IMR-90 (cell line): ENCODE results near the gene TJP1. TPM values are rescaled to one million over a fixed set of nuclear protein-coding genes. Genes with fewer than 3 reads are reported as not detected.

ENCODE experiments used
- ATAC-seq: fragments of 200-7000 bp; cut with Tn5 transposase; 2 replicates; pipeline ENCODE4 v1.9.1; 2020; ENCODE audit warnings: low read depth, mild to moderate bottlenecking, moderate library complexity
- BruUV-seq: library from RNA; stranded (reverse); fragments of 400-500 nt; replicated peaks from 2 replicates; lab custom pipeline; 2021; lab: Mats Ljungman, UMichigan
- CTCF ChIA-PET: fragments of 300-600 bp; formaldehyde crosslinking; extraction: SDS; loops from one replicate; lab custom pipeline; 2021; ENCODE audit warnings: antibody characterized with exemption; lab: Yijun Ruan, JAX
- POLR2A ChIA-PET: fragments of 300-600 bp; sonication (Branson Sonifier 250); formaldehyde crosslinking; loops from one replicate; lab custom pipeline; 2022; ENCODE audit warnings: antibody characterized with exemption; ENCODE audit not compliant: unreplicated experiment; lab: Charles Lee
- DNase-seq: peaks from one replicate; pipeline ENCODE4 v3.0.0; 2013
- H2AFZ ChIP-seq: replicated peaks from 2 replicates; pipeline ENCODE3; 2013; ENCODE audit warnings: low read length, mild to moderate bottlenecking; ENCODE audit not compliant: poor library complexity
- H2AK5ac ChIP-seq: 2 replicates; pipeline ENCODE4 v1.6.1; 2013; ENCODE audit warnings: low read depth, low read length, inconsistent platforms
- H2AK9ac ChIP-seq: replicated peaks from 2 replicates; pipeline ENCODE3; 2013; ENCODE audit warnings: mild to moderate bottlenecking, low read depth, low read length, moderate library complexity; ENCODE audit not compliant: poor library complexity
- H2BK120ac ChIP-seq: 2 replicates; pipeline ENCODE4 v1.6.1; 2013; ENCODE audit warnings: low read depth, low read length, inconsistent platforms
- H2BK15ac ChIP-seq: 3 replicates; pipeline ENCODE4 v1.6.1; 2013; ENCODE audit warnings: low read depth, low read length, inconsistent platforms
- H2BK20ac ChIP-seq: 2 replicates; pipeline ENCODE4 v1.6.1; 2013; ENCODE audit warnings: low read depth, mild to moderate bottlenecking, inconsistent platforms, low read length, moderate library complexity
- H2BK5ac ChIP-seq: 2 replicates; pipeline ENCODE4 v1.6.1; 2013; ENCODE audit warnings: mild to moderate bottlenecking, low read depth, low read length, inconsistent platforms; ENCODE audit not compliant: poor library complexity, severe bottlenecking
- H3K14ac ChIP-seq: replicated peaks from 2 replicates; pipeline ENCODE4 v1.6.1; 2013; ENCODE audit warnings: low read depth, low read length, inconsistent platforms
- H3K18ac ChIP-seq: 2 replicates; pipeline ENCODE4 v1.6.1; 2013; ENCODE audit warnings: low read depth, low read length, control low read depth
- H3K23ac ChIP-seq: 2 replicates; pipeline ENCODE4 v1.6.1; 2013; ENCODE audit warnings: low read depth, low read length, inconsistent platforms
- H3K27ac ChIP-seq: 2 replicates; pipeline ENCODE4 v1.5.1; 2013; ENCODE audit warnings: mild to moderate bottlenecking, control low read depth, low read length; ENCODE audit not compliant: insufficient read depth
- H3K27me3 ChIP-seq: 2 replicates; pipeline ENCODE4 v1.6.1; 2013; ENCODE audit warnings: low read length; ENCODE audit not compliant: control insufficient read depth, insufficient read depth
- H3K36me3 ChIP-seq: 2 replicates; pipeline ENCODE4 v1.6.1; 2013; ENCODE audit warnings: low read length, mixed read lengths; ENCODE audit not compliant: control insufficient read depth, insufficient read depth
- H3K4ac ChIP-seq: 2 replicates; pipeline ENCODE4 v1.6.1; 2013; ENCODE audit warnings: low read depth, low read length, inconsistent platforms
- H3K4me1 ChIP-seq: 2 replicates; pipeline ENCODE4 v1.6.1; 2013; ENCODE audit warnings: low read length, mixed read lengths; ENCODE audit not compliant: control insufficient read depth, insufficient read depth
- H3K4me2 ChIP-seq: 2 replicates; pipeline ENCODE4 v1.6.1; 2013; ENCODE audit warnings: low read depth, mild to moderate bottlenecking, control low read depth, low read length, moderate library complexity
- H3K4me3 ChIP-seq: 2 replicates; pipeline ENCODE4 v1.5.1; 2013; ENCODE audit warnings: low read depth, mild to moderate bottlenecking, control low read depth, low read length, moderate library complexity; ENCODE audit not compliant: insufficient read depth
- H3K56ac ChIP-seq: 2 replicates; pipeline ENCODE4 v1.6.1; 2013; ENCODE audit warnings: low read length, inconsistent platforms; ENCODE audit not compliant: insufficient read depth; ENCODE audit errors: extremely low read depth
- H3K79me1 ChIP-seq, 2 experiments: 2 replicates each; pipeline ENCODE4 v1.6.1; 2013; ENCODE audit warnings: low read length in 2 of 2, inconsistent platforms in 1 of 2, low read depth in 1 of 2
- H3K9ac ChIP-seq: 2 replicates; pipeline ENCODE4 v1.6.1; 2013; ENCODE audit warnings: low read depth, low read length, control low read depth
- H3K9me1 ChIP-seq: 2 replicates; pipeline ENCODE4 v1.6.1; 2013; ENCODE audit warnings: low read length, inconsistent platforms; ENCODE audit not compliant: insufficient read depth
- H3K9me3 ChIP-seq: 2 replicates; pipeline ENCODE4 v1.6.1; 2013; ENCODE audit warnings: low read length; ENCODE audit not compliant: control insufficient read depth, insufficient read depth
- H4K20me1 ChIP-seq: 2 replicates; pipeline ENCODE4 v1.6.1; 2013; ENCODE audit warnings: low read length, inconsistent platforms; ENCODE audit not compliant: insufficient read depth
- H4K5ac ChIP-seq: 2 replicates; pipeline ENCODE4 v1.6.1; 2013; ENCODE audit warnings: mild to moderate bottlenecking, low read depth, low read length, control low read depth
- H4K8ac ChIP-seq, 2 experiments: 2 replicates each; pipeline ENCODE4 v1.6.1; 2013; ENCODE audit warnings: low read depth in 2 of 2, low read length in 2 of 2, control low read depth in 1 of 2, inconsistent platforms in 1 of 2
- H4K91ac ChIP-seq: 2 replicates; pipeline ENCODE4 v1.6.1; 2013; ENCODE audit warnings: low read depth, low read length, inconsistent platforms; ENCODE audit not compliant: insufficient read depth
- CEBPB ChIP-seq: IDR thresholded peaks from 2 replicates; pipeline ENCODE4 v1.6.1; 2012; ENCODE audit warnings: low read depth, low read length, improper control_type of control experiment
- CHD1 ChIP-seq: IDR thresholded peaks from 2 replicates; pipeline ENCODE4 v1.6.1; 2012; ENCODE audit warnings: low read depth, low read length, improper control_type of control experiment
- FOS ChIP-seq: fragments of 150-350 bp; IDR thresholded peaks from 2 replicates; pipeline ENCODE4 v1.6.1; 2016; ENCODE audit warnings: low read depth, low read length
- MXI1 ChIP-seq: IDR thresholded peaks from 2 replicates; pipeline ENCODE4 v1.6.1; 2012; ENCODE audit warnings: low read depth, mild to moderate bottlenecking, low read length, moderate library complexity, borderline replicate concordance
- SMC3 ChIP-seq: fragments of 150-350 bp; IDR thresholded peaks from 2 replicates; pipeline ENCODE4 v1.6.1; 2016; ENCODE audit warnings: low read depth, mild to moderate bottlenecking, antibody characterized with exemption, low read length, moderate library complexity
- WGBS, 2 experiments: methylation state at CpG; one replicate each; pipeline versions ENCODE4 v1.1.5 to v1.1.7; 2013; ENCODE audit warnings: missing lambda C conversion rate in 2 of 2; ENCODE audit not compliant: insufficient read length in 1 of 2; ENCODE audit errors: extremely low coverage in 2 of 2; 5-methylcytosine and 5-hydroxymethylcytosine counted together
- dilution Hi-C: fragments of 300-500 bp; cut with HindIII; formaldehyde crosslinking; loops from one replicate; pipeline ENCODE4 v1.14.3; 2018; ENCODE audit warnings: low sequenced_read_pairs; ENCODE audit not compliant: unreplicated experiment
- in situ Hi-C: fragments of 300-500 bp; cut with MboI; formaldehyde crosslinking; loops from 3 replicates; pipeline ENCODE4 v1.14.3; 2019; ENCODE audit warnings: low sequenced_read_pairs, inconsistent platforms, mixed read lengths
- intact Hi-C: fragments of 100-400 bp; cut with micrococcal nuclease; formaldehyde crosslinking; loops from 2 replicates; pipeline ENCODE4 v1.10.0; 2022
- polyA plus RNA-seq, 3 experiments: library from polyadenylated mRNA; depleted of rRNA; stranded (reverse); fragments of >200 nt; gene quantifications; 2 replicates each; pipeline ENCODE4 v1.2.3, GENCODE V29; 2012; ENCODE audit warnings: low replicate concordance in 1 of 3
- total RNA-seq: library from RNA; depleted of rRNA; stranded (reverse); fragments of >200 nt; gene quantifications from 2 replicates; pipeline ENCODE4 v1.2.3, GENCODE V29; 2012

Gene TJP1
- total and polyA plus RNA-seq, 2 of the 4 experiments (the other 2 are of a cell fraction) = 42.2 to 43.4 TPM

- Histone ChIP-seq H2BK5ac (no peak overlapping the region), H3K4ac (no peak overlapping the region), H3K9me3 (no peaks in the 10 kb centered on the region), H3K27ac (no peak overlapping the region), H3K4me2 (no peak overlapping the region), H2BK15ac (no peak overlapping the region), H4K20me1 (no peaks in the 10 kb centered on the region; the same call in 1 of the 2 replicates), H2BK120ac (no peak overlapping the region), H2BK20ac (no peak overlapping the region), H2AFZ (no peak overlapping the region), H2AK5ac (no peak overlapping the region), H3K18ac (no peak overlapping the region), H3K23ac (no peak overlapping the region), H4K8ac (no peak overlapping the region), H2AK9ac (no peak overlapping the region), H3K4me1 (no peaks in the 10 kb centered on the region), H3K79me1 (peaks cover under 1 to 15% of the 10 kb centered on the region in 2 experiments; a peak in 2 of 4 replicates), H3K27me3 (no peaks in the 10 kb centered on the region), H3K56ac (no peak overlapping the region), H4K91ac (no peak overlapping the region), H3K14ac (no peak overlapping the region), H3K9ac (no peak overlapping the region), H3K4me3 (no peak overlapping the region), H4K5ac (no peak overlapping the region), H3K36me3 (peaks cover 20% of the 10 kb centered on the region), H3K9me1 (peaks cover 10% of the 10 kb centered on the region)
- intact Hi-C loops = no loop called here
- in situ Hi-C loops = no loop called here
- ChIA-PET CTCF (no interaction called here), POLR2A (interaction anchor here (0.6 kb wide), 1 partner anchor 18 kb away, joined by 4 read pairs; no protein-coding TSS in a partner anchor)
- DNase-seq = no peak
- TF ChIP-seq CEBPB (no peak), CHD1 (no peak), SMC3 (no peak), MXI1 (no peak), FOS (no peak)
- dilution Hi-C loops = no loop called here
- WGBS, 2 experiments = 87% methylated on average over 3 of the region's 8 CpGs; no CpG with 5 or more reads in 1 of the 2 experiments
- ATAC-seq = no peak
- BruUV-seq = no TSS peak
Observed at GRCh38 chr15:29699791-29700190, 122.5 kb downstream of the TJP1 start.
